Measurements from ENCODE around the gene CFAP20. TPM values are rescaled to one million over a fixed set of nuclear protein-coding genes. Genes with fewer than 3 reads are reported as not detected.
A peak's percentile ranks its signal among the peaks of the same experiment; 100 is the strongest.

CFAP20 gene
- total and polyA plus RNA-seq, 3 experiments from 2014 or later = 36.5 to 57.2 (median 56.7) TPM

DNA sequence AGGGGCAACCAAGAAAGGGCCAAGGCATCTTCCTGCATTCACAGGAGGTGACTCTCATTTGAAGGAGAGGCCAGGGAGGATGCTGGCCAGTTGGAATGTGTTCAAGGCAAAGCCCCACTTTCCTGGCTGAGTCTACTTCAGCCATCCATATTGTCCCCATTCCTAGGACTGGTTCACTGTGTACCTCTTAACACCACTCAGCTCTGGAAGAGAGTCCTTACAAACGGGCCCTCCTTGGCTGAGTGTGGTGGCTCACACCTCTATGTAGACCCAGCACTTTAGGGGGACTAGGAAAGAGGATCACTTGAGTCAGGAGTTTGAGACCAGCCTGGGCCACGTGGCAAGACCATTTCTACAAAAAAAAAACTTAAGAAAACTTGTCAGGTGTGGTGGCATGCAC is 28.1 kb upstream of the CFAP20 start:
- no peaks in the 10 kb centered on the region for H3K9me3 Mint-ChIP-seq
- Histone ChIP-seq H3K27me3 (ENCODE audit: insufficient read depth, low read length, poor library complexity, severe bottlenecking) (no peaks in the 10 kb centered on the region), H3K4me1 (ENCODE audit: insufficient read depth, low read length) (no peaks in the 10 kb centered on the region), H3K4me3 (ENCODE audit: low read length) (no peak overlapping the region), H3K36me3 (ENCODE audit: insufficient read depth, low read length) (peaks cover 11% of the 10 kb centered on the region), H3K27ac (ENCODE audit: low read depth, low read length) (no peak overlapping the region), H3K9me3 (ENCODE audit: low read length) (no peaks in the 10 kb centered on the region)
- H3K4me1 Mint-ChIP-seq = peaks cover 1 to 8% (median 5%) of the 10 kb centered on the region in 3 donors
- peaks cover 0 to 1% of the 10 kb centered on the region in 2 donors for H3K27me3 Mint-ChIP-seq
- CTCF ChIA-PET = no interaction called here
- peak overlapping the region in 2 of 8 donors; percentile 22 to 29 for H3K27ac Mint-ChIP-seq
- H3K36me3 Mint-ChIP-seq = peaks cover 0 to 39% (median 10%) of the 10 kb centered on the region in 3 donors
- no peak overlapping the region for H3K4me3 Mint-ChIP-seq
- no peak for DNase-seq
- POLR2A ChIA-PET = no interaction called here

GRCh38 chr16:58155839-58156238 is 26.7 kb upstream of the CFAP20 start:
- Histone ChIP-seq H3K4me1 (ENCODE audit: insufficient read depth, low read length) (no peaks in the 10 kb centered on the region), H3K27ac (ENCODE audit: low read depth, low read length) (no peak overlapping the region), H3K27me3 (ENCODE audit: insufficient read depth, low read length, poor library complexity, severe bottlenecking) (no peaks in the 10 kb centered on the region), H3K9me3 (ENCODE audit: low read length) (no peaks in the 10 kb centered on the region), H3K36me3 (ENCODE audit: insufficient read depth, low read length) (peaks cover 4% of the 10 kb centered on the region), H3K4me3 (ENCODE audit: low read length) (no peak overlapping the region)
- H3K27ac Mint-ChIP-seq = peak overlapping the region in 1 of 8 donors; percentile 18
- no peak for DNase-seq
- H3K36me3 Mint-ChIP-seq = peaks cover 0 to 27% (median 10%) of the 10 kb centered on the region in 3 donors
- H3K27me3 Mint-ChIP-seq = peaks cover 0 to 1% of the 10 kb centered on the region in 2 donors
- ChIA-PET POLR2A (no interaction called here), CTCF (interaction anchor here (0.5 kb wide), 1 partner anchor 58 kb away, joined by 3 read pairs; no protein-coding TSS in a partner anchor)
- no peak overlapping the region for H3K4me3 Mint-ChIP-seq
- no peaks in the 10 kb centered on the region for H3K9me3 Mint-ChIP-seq
- H3K4me1 Mint-ChIP-seq = peaks cover 1 to 8% (median 5%) of the 10 kb centered on the region in 3 donors

DNA sequence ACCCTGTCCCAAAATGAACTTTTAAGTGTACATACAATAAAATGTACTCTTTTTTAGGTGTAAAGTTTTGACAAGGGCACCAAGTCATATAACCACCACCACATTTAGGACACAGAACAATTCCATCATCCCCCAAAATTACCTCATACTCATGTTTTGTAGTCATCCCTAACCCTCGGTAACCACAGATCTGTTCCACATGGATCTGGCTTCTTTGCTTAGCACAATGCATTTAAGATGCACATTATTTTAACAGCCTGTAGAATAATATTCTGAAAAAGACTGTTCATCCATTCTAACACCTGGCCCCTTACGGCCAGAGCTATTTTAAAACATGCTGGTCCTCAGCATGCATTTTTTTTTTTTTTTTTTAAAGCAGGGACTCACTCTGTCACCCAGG is 25.2 kb upstream of the CFAP20 start:
- no peaks in the 10 kb centered on the region for H3K4me1 ChIP-seq (ENCODE audit: insufficient read depth, low read length)
- H3K9me3 ChIP-seq (ENCODE audit: low read length) = no peaks in the 10 kb centered on the region
- H3K27me3 ChIP-seq (ENCODE audit: insufficient read depth, low read length, poor library complexity, severe bottlenecking) = no peaks in the 10 kb centered on the region
- H3K4me1 Mint-ChIP-seq = peaks cover 1 to 8% (median 5%) of the 10 kb centered on the region in 3 donors
- ChIA-PET CTCF (no interaction called here), POLR2A (no interaction called here)
- no peak overlapping the region for H3K27ac ChIP-seq (ENCODE audit: low read depth, low read length)
- H3K27me3 Mint-ChIP-seq = no peaks in the 10 kb centered on the region
- H3K36me3 Mint-ChIP-seq = peaks cover 0 to 14% (median 4%) of the 10 kb centered on the region in 3 donors
- H3K36me3 ChIP-seq (ENCODE audit: insufficient read depth, low read length) = no peaks in the 10 kb centered on the region
- no peak overlapping the region for H3K27ac Mint-ChIP-seq
- H3K4me3 Mint-ChIP-seq = no peak overlapping the region
- no peak overlapping the region for H3K4me3 ChIP-seq (ENCODE audit: low read length)
- H3K9me3 Mint-ChIP-seq = no peaks in the 10 kb centered on the region
- DNase-seq = no peak

GRCh38 chr16:58152246-58152868 is 23.2 kb upstream of the CFAP20 start:
- Mint-ChIP-seq H3K36me3 (peaks cover 0 to 1% (median 0%) of the 10 kb centered on the region in 3 donors), H3K4me3 (no peak overlapping the region), H3K27me3 (no peaks in the 10 kb centered on the region), H3K9me3 (peaks cover 0 to 1% (median 0%) of the 10 kb centered on the region in 5 donors), H3K4me1 (peaks cover 1 to 8% (median 5%) of the 10 kb centered on the region in 3 donors), H3K27ac (peak overlapping the region in 1 of 8 donors; percentile 46)
- H3K4me3 ChIP-seq (ENCODE audit: low read length) = no peak overlapping the region
- no peaks in the 10 kb centered on the region for H3K4me1 ChIP-seq (ENCODE audit: insufficient read depth, low read length)
- CTCF ChIA-PET = no interaction called here
- no peaks in the 10 kb centered on the region for H3K9me3 ChIP-seq (ENCODE audit: low read length)
- no peak overlapping the region for H3K27ac ChIP-seq (ENCODE audit: low read depth, low read length)
- no peaks in the 10 kb centered on the region for H3K36me3 ChIP-seq (ENCODE audit: insufficient read depth, low read length)
- POLR2A ChIA-PET = no interaction called here
- DNase-seq = no peak
- no peaks in the 10 kb centered on the region for H3K27me3 ChIP-seq (ENCODE audit: insufficient read depth, low read length, poor library complexity, severe bottlenecking)

GRCh38 chr16:58148526-58148925 is 19.3 kb upstream of the CFAP20 start:
- H3K27me3 ChIP-seq (ENCODE audit: insufficient read depth, low read length, poor library complexity, severe bottlenecking) = no peaks in the 10 kb centered on the region
- Mint-ChIP-seq H3K9me3 (peaks cover 0 to 1% (median 0%) of the 10 kb centered on the region in 5 donors), H3K36me3 (peaks cover 8 to 10% (median 10%) of the 10 kb centered on the region in 3 donors), H3K4me3 (no peak overlapping the region), H3K27me3 (peaks cover 0 to 4% of the 10 kb centered on the region in 2 donors), H3K27ac (peak overlapping the region in 1 of 8 donors; percentile 43), H3K4me1 (no peaks in the 10 kb centered on the region)
- no peaks in the 10 kb centered on the region for H3K36me3 ChIP-seq (ENCODE audit: insufficient read depth, low read length)
- CTCF ChIA-PET = no interaction called here
- H3K27ac ChIP-seq (ENCODE audit: low read depth, low read length) = no peak overlapping the region
- H3K4me3 ChIP-seq (ENCODE audit: low read length) = no peak overlapping the region
- H3K4me1 ChIP-seq (ENCODE audit: insufficient read depth, low read length) = no peaks in the 10 kb centered on the region
- DNase-seq = no peak
- H3K9me3 ChIP-seq (ENCODE audit: low read length) = no peaks in the 10 kb centered on the region
- POLR2A ChIA-PET = no interaction called here

- CTCF ChIA-PET = no interaction called here
- no peaks in the 10 kb centered on the region for H3K4me1 ChIP-seq (ENCODE audit: insufficient read depth, low read length)
- DNase-seq = no peak
Observed at GRCh38 chr16:58148099-58148498, 18.9 kb upstream of the CFAP20 start.

GRCh38 chr16:58138852-58139251 is 9.7 kb upstream of the CFAP20 start:
- Histone ChIP-seq H3K36me3 (ENCODE audit: insufficient read depth, low read length) (no peaks in the 10 kb centered on the region), H3K9me3 (ENCODE audit: low read length) (no peaks in the 10 kb centered on the region), H3K4me3 (ENCODE audit: low read length) (no peak overlapping the region), H3K4me1 (ENCODE audit: insufficient read depth, low read length) (no peaks in the 10 kb centered on the region), H3K27me3 (ENCODE audit: insufficient read depth, low read length, poor library complexity, severe bottlenecking) (no peaks in the 10 kb centered on the region), H3K27ac (ENCODE audit: low read depth, low read length) (no peak overlapping the region)
- CTCF ChIA-PET = no interaction called here
- peaks cover 0 to 8% (median 5%) of the 10 kb centered on the region in 5 donors for H3K9me3 Mint-ChIP-seq
- H3K4me3 Mint-ChIP-seq = no peak overlapping the region
- H3K27me3 Mint-ChIP-seq = peaks cover 0 to 2% of the 10 kb centered on the region in 2 donors
- H3K36me3 Mint-ChIP-seq = peaks cover 18 to 49% (median 33%) of the 10 kb centered on the region in 3 donors
- H3K27ac Mint-ChIP-seq = no peak overlapping the region
- POLR2A ChIA-PET = no interaction called here
- DNase-seq = no peak
- H3K4me1 Mint-ChIP-seq = no peaks in the 10 kb centered on the region

More at GRCh38 chr16:58148099-58148498, 18.9 kb upstream of the CFAP20 start:
- no peaks in the 10 kb centered on the region for H3K4me1 Mint-ChIP-seq
- no peak overlapping the region for H3K4me3 Mint-ChIP-seq
- H3K27me3 Mint-ChIP-seq = peaks cover 0 to 5% of the 10 kb centered on the region in 2 donors
- Histone ChIP-seq H3K36me3 (ENCODE audit: insufficient read depth, low read length) (no peaks in the 10 kb centered on the region), H3K27me3 (ENCODE audit: insufficient read depth, low read length, poor library complexity, severe bottlenecking) (no peaks in the 10 kb centered on the region), H3K9me3 (ENCODE audit: low read length) (no peaks in the 10 kb centered on the region), H3K4me3 (ENCODE audit: low read length) (no peak overlapping the region), H3K27ac (ENCODE audit: low read depth, low read length) (no peak overlapping the region)
- POLR2A ChIA-PET = no interaction called here
- peaks cover 0 to 1% (median 0%) of the 10 kb centered on the region in 5 donors for H3K9me3 Mint-ChIP-seq
- peaks cover 10% of the 10 kb centered on the region in 3 donors for H3K36me3 Mint-ChIP-seq
- H3K27ac Mint-ChIP-seq = peak overlapping the region in 1 of 8 donors; percentile 43

DNA sequence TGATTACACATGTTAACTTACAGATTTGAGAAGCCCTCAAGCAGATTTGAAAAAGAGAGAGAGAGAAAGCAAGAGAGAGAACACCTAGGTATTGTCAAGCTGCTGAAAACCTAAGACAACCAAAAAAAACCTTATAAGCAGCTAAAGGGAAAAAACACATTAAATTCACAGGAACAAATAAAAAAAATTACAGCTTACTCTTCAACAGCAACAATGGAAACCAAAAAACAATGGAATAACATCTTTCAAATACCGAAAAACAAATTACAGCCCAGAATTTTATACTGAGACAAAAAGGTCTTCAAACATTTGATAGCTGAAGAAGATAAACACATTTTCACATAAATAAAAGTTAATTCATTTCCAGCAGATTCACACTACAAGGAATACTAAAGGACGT is 8.4 kb upstream of the CFAP20 start:
- no peaks in the 10 kb centered on the region for H3K9me3 ChIP-seq (ENCODE audit: low read length)
- CTCF ChIA-PET = interaction anchor here (1.1 to 1.8 kb wide), 2 partner anchors 10 kb away, joined by 4 read pairs; no protein-coding TSS in a partner anchor
- no peak overlapping the region for H3K4me3 ChIP-seq (ENCODE audit: low read length)
- POLR2A ChIA-PET = no interaction called here
- no peaks in the 10 kb centered on the region for H3K4me1 ChIP-seq (ENCODE audit: insufficient read depth, low read length)
- H3K27me3 Mint-ChIP-seq = no peaks in the 10 kb centered on the region
- no peak for DNase-seq
- H3K27ac ChIP-seq (ENCODE audit: low read depth, low read length) = no peak overlapping the region
- H3K27me3 ChIP-seq (ENCODE audit: insufficient read depth, low read length, poor library complexity, severe bottlenecking) = no peaks in the 10 kb centered on the region
- H3K27ac Mint-ChIP-seq = no peak overlapping the region
- no peaks in the 10 kb centered on the region for H3K36me3 ChIP-seq (ENCODE audit: insufficient read depth, low read length)
- peaks cover 17 to 41% (median 33%) of the 10 kb centered on the region in 3 donors for H3K36me3 Mint-ChIP-seq
- no peak overlapping the region for H3K4me3 Mint-ChIP-seq
- peaks cover 0 to 8% (median 5%) of the 10 kb centered on the region in 5 donors for H3K9me3 Mint-ChIP-seq
- no peaks in the 10 kb centered on the region for H3K4me1 Mint-ChIP-seq

All from CD8-positive, alpha-beta memory T cell (primary cell).